GM18870 (cell line): Measurements from ENCODE around the gene COL1A1.

ENCODE experiments used
- ATAC-seq: cut with Tn5 transposase; IDR thresholded peaks from one replicate; pipeline ENCODE4 v1.9.1; 2021; ENCODE audit warnings: moderate library complexity; ENCODE audit not compliant: unreplicated experiment

COL1A1 gene

GRCh38 chr17:50173335-50173941, 28.0 kb downstream of the COL1A1 start:
- no peak for ATAC-seq

GRCh38 chr17:50172936-50173334, 28.5 kb downstream of the COL1A1 start:
- ATAC-seq, result no peak

- ATAC-seq, result no peak
Observed at GRCh38 chr17:50172130-50172529, 29.3 kb downstream of the COL1A1 start.

- ATAC-seq, result no peak
Observed at GRCh38 chr17:50171371-50172071, 29.9 kb downstream of the COL1A1 start.

- ATAC-seq, result no peak
Observed at GRCh38 chr17:50170662-50171370, 30.6 kb downstream of the COL1A1 start.

- no peak for ATAC-seq
Observed at GRCh38 chr17:50169881-50170459, 31.5 kb downstream of the COL1A1 start.

GRCh38 chr17:50169121-50169764, 32.2 kb downstream of the COL1A1 start:
- ATAC-seq, result no peak

GRCh38 chr17:50168319-50168718, 33.1 kb downstream of the COL1A1 start:
- no peak for ATAC-seq

- no peak for ATAC-seq
Observed at GRCh38 chr17:50167371-50167770, 34.1 kb downstream of the COL1A1 start.

GRCh38 chr17:50166518-50167181, 34.8 kb downstream of the COL1A1 start:
- no peak for ATAC-seq

- no peak for ATAC-seq
Observed at GRCh38 chr17:50165867-50166517, 35.4 kb downstream of the COL1A1 start, which contains the start of gene SGCA. Gene SGCA, plus strand, starts transcription at chr17:50166005. Its CDS starts 36 bp downstream, at chr17:50166041.

- no peak for ATAC-seq
Observed at GRCh38 chr17:50165466-50165865, 36.0 kb downstream of the COL1A1 start.

GRCh38 chr17:50165066-50165465, 36.4 kb downstream of the COL1A1 start:
- no peak for ATAC-seq

GRCh38 chr17:50164697-50164988, 36.8 kb downstream of the COL1A1 start:
- no peak for ATAC-seq

- ATAC-seq, result no peak
Observed at GRCh38 chr17:50163843-50164696, 37.4 kb downstream of the COL1A1 start.

- no peak for ATAC-seq
Observed at GRCh38 chr17:50162466-50163254, 38.8 kb downstream of the COL1A1 start.

- ATAC-seq, result no peak
Observed at GRCh38 chr17:50161911-50162288, 39.5 kb downstream of the COL1A1 start.

- ATAC-seq, result peak; percentile 46
Observed at GRCh38 chr17:50161023-50161910, 40.2 kb downstream of the COL1A1 start.
